ENCODE results near the gene ATPAF1.

Gene ATPAF1

DNA sequence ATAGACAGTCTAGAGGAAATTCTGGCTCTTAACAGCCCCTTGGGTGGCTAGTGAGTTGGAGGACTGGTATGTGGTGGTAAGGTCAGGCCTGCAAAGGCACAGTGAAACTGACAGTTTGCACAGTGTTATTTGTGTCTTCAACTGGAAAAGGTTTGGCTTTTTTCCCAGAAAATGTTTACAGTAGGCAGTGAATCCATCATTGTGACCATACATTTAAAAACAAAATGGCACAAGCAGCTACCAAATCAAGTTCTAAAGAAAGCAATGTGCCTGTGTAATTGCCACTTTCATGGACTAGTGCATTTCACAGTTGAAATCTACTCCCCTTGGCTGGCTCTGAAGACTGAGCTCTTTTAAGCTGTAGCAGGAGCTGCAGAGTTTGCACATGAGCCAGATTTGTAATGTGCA lies 24.8 kb downstream of the ATPAF1 start (continued):
- TF ChIP-seq PRDM4 (tag by site-specific recombination; IDR thresholded peaks at IDR 0.05) (peak; percentile 91), ZNF449 (tag by site-specific recombination; IDR thresholded peaks at IDR 0.05) (peak; percentile 23; the same call in 1 of the 2 replicates), ZNF280C (tag by site-specific recombination; IDR thresholded peaks at IDR 0.05) (no peak), YY1 (tag by site-specific recombination; IDR thresholded peaks at IDR 0.05) (peak; percentile 69), ZNF664 (tag by site-specific recombination; IDR thresholded peaks at IDR 0.05) (peak; percentile 22; the same call in 1 of the 2 replicates), KLF8 (tag by site-specific recombination; IDR thresholded peaks at IDR 0.05) (no peak), ZNF530 (tag by site-specific recombination; IDR thresholded peaks at IDR 0.05; ENCODE audit: low read depth) (no peak), KLF1 (tag by site-specific recombination; IDR thresholded peaks at IDR 0.05) (no peak), ZNF843 (tag by site-specific recombination; IDR thresholded peaks at IDR 0.05) (peak; percentile 93), ZBTB6 (tag by site-specific recombination; IDR thresholded peaks at IDR 0.05) (peak; percentile 41; the same call in 1 of the 2 replicates), SP7 (tag by site-specific recombination; IDR thresholded peaks at IDR 0.05) (peak; percentile 93), ZXDB (tag by site-specific recombination; IDR thresholded peaks at IDR 0.05) (peak; percentile 90), INSM2 (tag by site-specific recombination; IDR thresholded peaks at IDR 0.05) (peak; percentile 82), ZNF426 (tag by site-specific recombination; IDR thresholded peaks at IDR 0.05) (no peak), ZNF146 (tag by site-specific recombination; IDR thresholded peaks at IDR 0.05) (0 out of 2 replicates have a peak, but pooled peaks have one; percentile 6), ZNF366 (tag by site-specific recombination; conservative IDR thresholded peaks at IDR 0.05) (peak; percentile 79), TCF7L2 (IDR thresholded peaks at IDR 0.05; ENCODE audit: borderline replicate concordance, low read depth, low read length) (no peak), PATZ1 (tag by site-specific recombination; IDR thresholded peaks at IDR 0.05) (no peak), ZSCAN30 (tag by site-specific recombination; IDR thresholded peaks at IDR 0.05) (peak; percentile 84; the same call in 1 of the 2 replicates), ZNF37A (tag by site-specific recombination; IDR thresholded peaks at IDR 0.05) (no peak), WT1 (tag by site-specific recombination; IDR thresholded peaks at IDR 0.05) (peak; percentile 95), ZNF175 (tag by site-specific recombination; IDR thresholded peaks at IDR 0.05) (no peak), OVOL3 (tag by site-specific recombination; IDR thresholded peaks at IDR 0.05) (peak; percentile 91), ZNF555 (tag by site-specific recombination; conservative IDR thresholded peaks at IDR 0.05) (no peak)
- TF ChIP-seq, protein P1, sequence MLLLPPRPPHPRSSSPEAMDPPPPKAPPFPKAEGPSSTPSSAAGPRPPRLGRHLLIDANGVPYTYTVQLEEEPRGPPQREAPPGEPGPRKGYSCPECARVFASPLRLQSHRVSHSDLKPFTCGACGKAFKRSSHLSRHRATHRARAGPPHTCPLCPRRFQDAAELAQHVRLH (tag by site-specific recombination; IDR thresholded peaks at IDR 0.05) = peak; percentile 93
- TF ChIP-seq, protein P2, sequence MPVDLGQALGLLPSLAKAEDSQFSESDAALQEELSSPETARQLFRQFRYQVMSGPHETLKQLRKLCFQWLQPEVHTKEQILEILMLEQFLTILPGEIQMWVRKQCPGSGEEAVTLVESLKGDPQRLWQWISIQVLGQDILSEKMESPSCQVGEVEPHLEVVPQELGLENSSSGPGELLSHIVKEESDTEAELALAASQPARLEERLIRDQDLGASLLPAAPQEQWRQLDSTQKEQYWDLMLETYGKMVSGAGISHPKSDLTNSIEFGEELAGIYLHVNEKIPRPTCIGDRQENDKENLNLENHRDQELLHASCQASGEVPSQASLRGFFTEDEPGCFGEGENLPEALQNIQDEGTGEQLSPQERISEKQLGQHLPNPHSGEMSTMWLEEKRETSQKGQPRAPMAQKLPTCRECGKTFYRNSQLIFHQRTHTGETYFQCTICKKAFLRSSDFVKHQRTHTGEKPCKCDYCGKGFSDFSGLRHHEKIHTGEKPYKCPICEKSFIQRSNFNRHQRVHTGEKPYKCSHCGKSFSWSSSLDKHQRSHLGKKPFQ (tag by site-specific recombination; IDR thresholded peaks at IDR 0.05) = peak; percentile 72

All from HEK293 (cell line).